AG09309 (cell line): ENCODE measurements around the gene SIAH2.

Experiments used
- DNase-seq: peaks from one replicate; pipeline ENCODE4 v3.0.0-alpha.2; 2010; ENCODE audit warnings: low read depth
- H3K4me3 ChIP-seq: 2 replicates; pipeline ENCODE4 v1.5.1; 2011; ENCODE audit warnings: mild to moderate bottlenecking, low read depth, low read length, moderate library complexity; ENCODE audit not compliant: control insufficient read depth
- TF ChIP-seq, protein P1 (sequence below): IDR thresholded peaks from 2 replicates; pipeline ENCODE4 v1.5.1; 2011; ENCODE audit warnings: mild to moderate bottlenecking, low read depth, low read length, inconsistent platforms; ENCODE audit not compliant: insufficient read depth, control insufficient read depth; ENCODE audit errors: missing control alignments

SIAH2 gene

GRCh38 chr3:150737874-150738679 lies 24.9 kb downstream of the SIAH2 start:
- TF ChIP-seq, protein P1, sequence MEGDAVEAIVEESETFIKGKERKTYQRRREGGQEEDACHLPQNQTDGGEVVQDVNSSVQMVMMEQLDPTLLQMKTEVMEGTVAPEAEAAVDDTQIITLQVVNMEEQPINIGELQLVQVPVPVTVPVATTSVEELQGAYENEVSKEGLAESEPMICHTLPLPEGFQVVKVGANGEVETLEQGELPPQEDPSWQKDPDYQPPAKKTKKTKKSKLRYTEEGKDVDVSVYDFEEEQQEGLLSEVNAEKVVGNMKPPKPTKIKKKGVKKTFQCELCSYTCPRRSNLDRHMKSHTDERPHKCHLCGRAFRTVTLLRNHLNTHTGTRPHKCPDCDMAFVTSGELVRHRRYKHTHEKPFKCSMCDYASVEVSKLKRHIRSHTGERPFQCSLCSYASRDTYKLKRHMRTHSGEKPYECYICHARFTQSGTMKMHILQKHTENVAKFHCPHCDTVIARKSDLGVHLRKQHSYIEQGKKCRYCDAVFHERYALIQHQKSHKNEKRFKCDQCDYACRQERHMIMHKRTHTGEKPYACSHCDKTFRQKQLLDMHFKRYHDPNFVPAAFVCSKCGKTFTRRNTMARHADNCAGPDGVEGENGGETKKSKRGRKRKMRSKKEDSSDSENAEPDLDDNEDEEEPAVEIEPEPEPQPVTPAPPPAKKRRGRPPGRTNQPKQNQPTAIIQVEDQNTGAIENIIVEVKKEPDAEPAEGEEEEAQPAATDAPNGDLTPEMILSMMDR = no peak
- H3K4me3 ChIP-seq = no peak overlapping the region
- no peak for DNase-seq

- no peak for DNase-seq
- TF ChIP-seq, protein P1 = no peak
- no peak overlapping the region for H3K4me3 ChIP-seq
Measured at GRCh38 chr3:150736903-150737832, 25.8 kb downstream of the SIAH2 start.

GRCh38 chr3:150736316-150736719 lies 26.7 kb downstream of the SIAH2 start:
- no peak for DNase-seq
- TF ChIP-seq, protein P1 = no peak
- H3K4me3 ChIP-seq = no peak overlapping the region

GRCh38 chr3:150734795-150735119 lies 28.2 kb downstream of the SIAH2 start:
- TF ChIP-seq, protein P1 = no peak
- H3K4me3 ChIP-seq = no peak overlapping the region
- DNase-seq = no peak

GRCh38 chr3:150733936-150734794 lies 28.8 kb downstream of the SIAH2 start:
- no peak for DNase-seq

More at GRCh38 chr3:150733936-150734794, 28.8 kb downstream of the SIAH2 start:
- H3K4me3 ChIP-seq = no peak overlapping the region
- TF ChIP-seq, protein P1 = no peak
